ENCODE measurements around the gene TFB1M. TPM values are rescaled to one million over a fixed set of nuclear protein-coding genes. Genes with fewer than 3 reads are reported as not detected.
A peak's percentile ranks its signal among the peaks of the same experiment; 100 is the strongest.

TFB1M gene
- total and polyA plus RNA-seq, 7 donors = 10.7 to 22.2 (median 15.1) TPM

DNA sequence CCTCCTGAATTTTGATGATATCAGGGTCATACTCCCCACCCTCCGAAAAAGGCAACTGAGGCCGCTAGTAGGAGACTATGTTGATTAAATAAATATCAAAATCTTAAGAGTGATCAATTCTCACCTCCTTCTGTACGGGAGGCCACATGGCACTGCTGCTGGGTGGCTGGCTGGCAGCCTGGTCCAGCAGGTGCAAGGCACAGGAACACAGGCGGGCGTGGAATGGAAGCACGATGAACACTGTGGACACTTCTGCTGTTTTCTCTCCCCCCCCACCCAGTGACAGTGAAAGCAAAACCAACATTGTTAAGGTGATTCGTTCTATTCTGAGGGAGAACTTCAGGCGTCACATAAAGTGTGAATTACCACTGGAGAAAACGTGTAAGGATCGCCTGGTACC, 60.1 kb downstream of the TFB1M start:
- no peak for DNase-seq
- no peak for TF ChIP-seq POLR2A (IDR thresholded peaks at IDR 0.05)
- TF ChIP-seq, protein P1, sequence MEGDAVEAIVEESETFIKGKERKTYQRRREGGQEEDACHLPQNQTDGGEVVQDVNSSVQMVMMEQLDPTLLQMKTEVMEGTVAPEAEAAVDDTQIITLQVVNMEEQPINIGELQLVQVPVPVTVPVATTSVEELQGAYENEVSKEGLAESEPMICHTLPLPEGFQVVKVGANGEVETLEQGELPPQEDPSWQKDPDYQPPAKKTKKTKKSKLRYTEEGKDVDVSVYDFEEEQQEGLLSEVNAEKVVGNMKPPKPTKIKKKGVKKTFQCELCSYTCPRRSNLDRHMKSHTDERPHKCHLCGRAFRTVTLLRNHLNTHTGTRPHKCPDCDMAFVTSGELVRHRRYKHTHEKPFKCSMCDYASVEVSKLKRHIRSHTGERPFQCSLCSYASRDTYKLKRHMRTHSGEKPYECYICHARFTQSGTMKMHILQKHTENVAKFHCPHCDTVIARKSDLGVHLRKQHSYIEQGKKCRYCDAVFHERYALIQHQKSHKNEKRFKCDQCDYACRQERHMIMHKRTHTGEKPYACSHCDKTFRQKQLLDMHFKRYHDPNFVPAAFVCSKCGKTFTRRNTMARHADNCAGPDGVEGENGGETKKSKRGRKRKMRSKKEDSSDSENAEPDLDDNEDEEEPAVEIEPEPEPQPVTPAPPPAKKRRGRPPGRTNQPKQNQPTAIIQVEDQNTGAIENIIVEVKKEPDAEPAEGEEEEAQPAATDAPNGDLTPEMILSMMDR (IDR thresholded peaks at IDR 0.05) = no peak
- TF ChIP-seq POLR2AphosphoS5 (IDR thresholded peaks at IDR 0.05) = no peak
- Histone ChIP-seq H3K4me3 (no peak overlapping the region), H3K9me3 (no peaks in the 10 kb centered on the region), H3K4me1 (peaks cover 0 to 6% (median 3%) of the 10 kb centered on the region in 4 donors), H3K27me3 (no peaks in the 10 kb centered on the region), H3K36me3 (peaks cover 0 to 65% (median 6%) of the 10 kb centered on the region in 4 donors), H3K27ac (no peak overlapping the region)
- 69 to 86% methylated on average over 10 of the region's 10 CpGs for WGBS, 2 donors
- intact Hi-C loops (cut with DNase I) = no loop called here

DNA sequence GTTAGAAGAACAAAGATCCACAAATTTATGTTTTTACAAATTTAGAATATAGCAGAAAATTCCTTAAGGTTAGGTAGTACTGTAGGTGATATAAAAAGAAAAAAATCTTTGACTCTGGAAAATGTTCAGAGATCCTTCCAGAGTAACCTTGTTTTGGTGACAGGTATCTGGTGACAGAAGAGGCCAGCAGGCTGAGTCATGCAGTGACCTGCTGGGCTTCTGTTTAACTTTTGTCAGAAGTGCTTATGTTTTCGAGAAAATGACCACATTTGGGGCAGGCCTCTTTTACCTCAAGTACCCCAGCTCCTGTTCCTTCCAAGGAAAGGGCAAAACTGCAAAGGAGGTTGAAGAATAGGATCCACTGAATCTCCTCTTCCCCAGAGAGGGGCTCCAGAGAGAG, 60.9 kb downstream of the TFB1M start:
- H3K4me3 ChIP-seq = no peak overlapping the region
- H3K4me1 ChIP-seq = peaks cover 0 to 9% (median 3%) of the 10 kb centered on the region in 4 donors
- WGBS, 2 donors = 72 to 85% methylated on average over 1 of the region's 1 CpG
- no peak for DNase-seq
- intact Hi-C loops (cut with DNase I) = no loop called here
- H3K36me3 ChIP-seq = peaks cover 0 to 59% (median 6%) of the 10 kb centered on the region in 4 donors
- peak overlapping the region in 2 of 4 donors; percentile 19 to 43 for H3K27ac ChIP-seq
- no peaks in the 10 kb centered on the region for H3K9me3 ChIP-seq
- H3K27me3 ChIP-seq = no peaks in the 10 kb centered on the region
- TF ChIP-seq EP300 (IDR thresholded peaks at IDR 0.05) (no peak), POLR2A (IDR thresholded peaks at IDR 0.05) (no peak), POLR2AphosphoS5 (IDR thresholded peaks at IDR 0.05) (no peak)
- TF ChIP-seq, protein P1 (IDR thresholded peaks at IDR 0.05) = no peak

DNA sequence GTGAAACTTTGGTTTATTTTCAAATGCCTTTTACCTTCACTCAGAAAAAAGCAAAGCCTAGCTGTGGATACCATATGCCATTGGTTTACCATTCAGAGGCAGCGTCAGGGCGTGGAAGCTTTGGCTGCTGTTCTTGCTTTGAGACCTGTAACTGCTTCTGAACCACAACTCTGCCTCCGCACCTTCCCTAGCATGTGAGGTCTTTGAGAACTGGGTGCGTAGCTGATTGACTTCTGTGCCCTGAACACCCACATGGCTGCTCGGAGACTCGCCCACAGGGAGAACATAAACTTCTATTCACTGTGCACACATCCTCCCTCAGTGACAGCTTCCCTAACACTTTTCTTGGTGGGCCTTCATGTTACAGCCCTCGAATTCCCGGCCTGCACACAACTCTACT, 61.7 kb downstream of the TFB1M start:
- 96 to 97% methylated on average over 8 of the region's 8 CpGs for WGBS, 2 donors
- intact Hi-C loops (cut with DNase I) = no loop called here
- TF ChIP-seq, protein P1 (IDR thresholded peaks at IDR 0.05) = no peak
- TF ChIP-seq POLR2A (IDR thresholded peaks at IDR 0.05) (no peak), EP300 (IDR thresholded peaks at IDR 0.05) (no peak), POLR2AphosphoS5 (IDR thresholded peaks at IDR 0.05) (no peak)
- H3K4me3 ChIP-seq = no peak overlapping the region
- peak overlapping the region in 1 of 4 donors; percentile 18 for H3K27ac ChIP-seq
- H3K9me3 ChIP-seq = no peaks in the 10 kb centered on the region
- peaks cover 0 to 52% (median 6%) of the 10 kb centered on the region in 4 donors for H3K36me3 ChIP-seq
- DNase-seq = no peak
- H3K27me3 ChIP-seq = no peaks in the 10 kb centered on the region
- H3K4me1 ChIP-seq = peaks cover 0 to 17% (median 7%) of the 10 kb centered on the region in 4 donors

DNA sequence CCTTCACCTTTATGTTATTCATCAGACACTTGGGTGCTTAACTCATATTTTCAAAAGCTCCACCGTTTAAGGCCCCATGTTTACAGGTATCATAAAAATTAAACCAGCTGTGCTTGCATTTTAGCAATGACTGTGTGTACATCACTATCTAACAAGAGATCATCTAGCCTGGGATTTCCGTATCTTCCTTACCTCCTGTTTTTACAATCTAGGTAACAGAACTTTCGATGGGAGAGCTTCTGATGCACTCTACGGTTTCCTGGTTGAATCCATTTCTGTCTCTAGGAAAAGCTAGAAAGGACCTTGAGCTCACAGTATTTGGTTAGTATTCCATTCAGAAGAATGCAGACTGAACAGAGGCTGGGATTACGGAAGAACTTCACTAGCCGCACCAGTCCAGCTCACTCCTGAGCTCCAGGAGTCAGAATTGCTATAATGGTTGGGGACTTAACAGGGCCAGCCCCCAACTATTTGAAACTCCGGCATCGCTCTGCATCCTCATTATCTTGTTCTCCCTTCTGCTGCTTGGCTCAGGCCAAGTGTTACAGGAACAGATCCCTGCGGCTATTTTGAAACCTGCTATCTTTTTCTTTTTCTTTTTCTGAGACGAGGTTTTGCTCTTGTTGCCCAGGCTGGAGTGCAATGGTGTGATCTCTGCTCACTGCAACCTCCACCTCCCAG, 63.4 kb downstream of the TFB1M start:
- H3K27me3 ChIP-seq = no peaks in the 10 kb centered on the region
- H3K4me1 ChIP-seq = peaks cover 0 to 24% (median 8%) of the 10 kb centered on the region in 4 donors
- DNase-seq = no peak
- H3K27ac ChIP-seq = no peak overlapping the region
- no peak overlapping the region for H3K4me3 ChIP-seq
- H3K36me3 ChIP-seq = peaks cover 0 to 38% (median 3%) of the 10 kb centered on the region in 4 donors
- no peaks in the 10 kb centered on the region for H3K9me3 ChIP-seq
- WGBS, 2 donors = 87 to 92% methylated on average over 10 of the region's 10 CpGs
- TF ChIP-seq, protein P1 (IDR thresholded peaks at IDR 0.05) = no peak
- no peak for TF ChIP-seq POLR2AphosphoS5 (IDR thresholded peaks at IDR 0.05)
- TF ChIP-seq EP300 (IDR thresholded peaks at IDR 0.05) = no peak
- TF ChIP-seq POLR2A (IDR thresholded peaks at IDR 0.05) = no peak
- intact Hi-C loops (cut with DNase I) = no loop called here
